Right lung (tissue), 5 donors: Measurements from ENCODE around the gene KCTD17. TPM values are rescaled to one million over a fixed set of nuclear protein-coding genes. Genes with fewer than 3 reads are reported as not detected.
"Not testable (repeated sequence)": the region's sequence is repeated elsewhere in the genome, so short reads cannot be mapped to it uniquely, and the experiment has no call there.

Source experiments
- DNase-seq, 2 donors: peaks; one replicate each; pipeline ENCODE4 v3.0.0-alpha.2; 2013
- polyA plus RNA-seq, 5 donors: library from polyadenylated mRNA; unstranded; fragments of 120-200 nt; gene quantifications; one replicate each; pipeline versions ENCODE4 v1.2.1 to v1.2.3, GENCODE V29; 2013; ENCODE audit warnings: inconsistent platforms in 1 of 5, low replicate concordance in 1 of 5; ENCODE audit not compliant: insufficient read length in 5 of 5, insufficient read depth in 1 of 5

Gene KCTD17
- polyA plus RNA-seq, 5 donors: 24.5 to 38.0 (median 27.3) TPM

DNA sequence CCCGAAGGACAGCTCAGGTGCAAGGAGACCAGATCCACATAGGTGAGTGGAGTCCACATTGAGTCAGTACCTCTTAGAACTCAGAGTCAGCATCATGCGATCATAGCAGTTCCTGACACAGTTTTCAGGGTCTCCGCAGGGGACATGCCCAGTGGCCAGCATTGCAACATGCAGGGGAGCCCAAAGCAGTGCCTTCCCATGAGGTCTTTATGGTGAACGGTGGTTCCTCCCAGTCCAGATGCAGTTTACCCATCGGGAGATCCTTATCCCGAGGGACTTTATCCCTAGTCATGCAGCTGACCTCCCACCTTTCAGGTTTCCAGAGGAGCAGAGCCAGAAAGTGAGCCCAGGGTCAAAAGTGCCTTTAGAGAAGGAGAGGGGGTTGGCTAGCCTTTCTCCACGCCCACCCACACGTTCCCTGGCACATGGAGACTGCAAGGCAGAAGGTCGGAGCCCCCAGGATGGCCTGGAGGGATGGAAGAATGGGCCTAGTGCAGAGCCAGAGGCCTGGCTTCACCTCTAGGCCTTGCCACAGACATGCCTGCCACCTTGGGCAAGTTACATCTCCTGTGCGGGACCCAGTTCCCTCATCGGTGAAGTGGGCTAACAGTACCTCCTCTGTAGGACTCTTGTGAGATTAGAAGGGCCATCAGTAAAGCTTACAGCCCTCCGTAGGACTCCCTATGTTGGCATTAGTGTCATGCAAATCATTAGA lies 6.4 kb downstream of the KCTD17 start:
- DNase-seq: no peak

DNA sequence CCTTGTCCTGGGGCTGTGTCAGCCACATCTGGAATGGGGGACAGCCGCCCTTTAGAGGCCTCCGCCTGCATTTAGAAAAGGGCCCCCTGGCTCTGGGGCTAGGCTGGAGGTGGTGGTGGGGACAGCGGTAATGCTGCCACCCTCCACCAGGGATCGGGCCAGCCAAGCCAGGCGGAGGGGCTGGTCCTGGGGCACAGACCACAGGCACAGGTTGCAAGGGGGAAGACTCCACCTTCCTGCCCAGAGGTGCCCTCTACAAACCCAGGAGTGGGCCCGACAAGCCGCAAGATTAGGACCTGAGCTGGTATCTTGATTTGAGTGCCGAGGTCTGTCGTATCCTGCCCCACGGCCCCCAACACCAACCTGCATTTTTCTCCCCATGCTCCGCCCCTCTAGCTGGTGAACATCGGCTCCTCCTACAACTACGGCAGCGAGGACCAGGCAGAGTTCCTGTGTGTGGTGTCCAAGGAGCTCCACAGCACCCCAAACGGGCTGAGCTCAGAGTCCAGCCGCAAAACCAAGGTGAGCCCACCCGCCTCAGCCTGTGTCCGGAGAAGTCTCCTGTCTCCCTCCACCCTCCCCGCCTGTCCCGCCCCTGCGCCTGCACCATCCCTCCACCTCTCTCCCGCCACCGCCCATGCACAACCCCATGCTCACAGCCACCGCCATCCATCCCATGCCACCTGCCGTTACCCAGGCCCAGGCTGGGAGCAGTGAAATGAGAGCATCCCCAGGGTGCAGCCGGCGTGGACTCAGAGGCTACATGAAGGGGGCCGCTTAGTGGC lies 7.6 kb downstream of the KCTD17 start:
- no peak for DNase-seq

DNA sequence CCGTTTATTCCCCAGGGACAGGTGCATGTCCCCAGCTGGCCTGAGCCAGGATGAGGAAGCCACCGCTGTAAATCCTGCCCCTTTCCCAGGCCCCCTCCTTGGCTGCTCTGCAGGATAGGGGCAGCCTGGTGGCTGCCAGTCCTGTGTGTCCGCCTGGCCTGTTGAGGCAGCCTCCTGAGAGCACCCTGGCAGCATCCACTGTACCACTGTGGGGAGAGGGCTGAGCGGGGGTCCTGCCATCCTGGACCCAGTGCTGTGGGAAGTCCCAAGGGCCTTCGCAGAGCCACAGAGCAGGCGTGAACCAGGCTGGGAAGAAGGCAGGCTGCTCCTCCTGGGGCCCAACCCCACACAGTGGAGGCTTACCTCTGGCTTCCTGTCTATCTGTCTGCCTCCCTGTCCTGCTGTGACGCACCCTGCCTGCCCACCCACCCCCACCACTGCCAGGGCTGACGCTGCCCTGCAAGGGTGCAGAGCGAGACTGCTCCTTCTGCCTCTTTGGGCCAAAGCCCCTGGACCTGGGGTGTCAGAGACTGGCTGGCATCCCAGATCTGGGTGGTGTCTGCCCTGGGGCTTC lies 8.4 kb downstream of the KCTD17 start:
- no peak for DNase-seq

DNA sequence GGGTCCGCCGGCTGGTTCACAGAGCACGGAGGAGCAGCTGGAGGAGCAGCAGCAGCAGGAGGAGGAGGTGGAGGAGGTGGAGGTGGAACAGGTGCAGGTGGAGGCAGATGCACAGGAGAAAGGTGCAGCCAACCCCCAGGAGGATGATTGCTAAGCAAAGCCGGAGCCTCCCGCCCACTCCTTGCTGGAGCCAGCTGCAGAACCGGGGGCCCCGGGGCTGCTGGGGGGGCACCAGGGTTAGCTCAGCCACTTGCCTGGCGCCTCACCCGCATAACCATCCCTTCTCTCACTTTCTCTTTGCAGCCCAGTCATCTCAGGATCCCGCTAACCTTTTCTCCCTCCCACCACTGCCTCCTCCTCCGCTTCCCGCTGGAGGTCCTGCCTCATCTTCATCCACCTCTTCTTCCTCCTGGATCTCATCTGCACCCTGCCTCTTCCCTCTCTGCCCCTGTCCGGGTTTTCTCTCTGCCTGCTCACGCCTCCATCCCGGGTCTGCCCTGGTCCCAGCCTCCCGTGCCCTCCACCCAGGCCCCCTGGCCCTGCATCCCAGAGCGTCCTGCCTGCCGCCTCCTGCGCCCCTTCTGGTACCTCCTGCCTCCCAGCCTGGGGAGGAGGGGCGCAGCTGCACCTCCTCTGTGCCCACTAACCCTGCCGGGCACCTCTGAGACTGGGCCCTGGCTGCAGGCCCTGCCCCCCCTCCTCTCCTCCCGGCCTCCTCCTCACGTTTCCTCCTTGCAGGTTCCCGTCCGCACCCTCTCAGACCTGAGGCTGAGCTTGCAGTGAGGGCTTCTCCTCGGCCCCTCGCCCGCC lies 9.5 kb downstream of the KCTD17 start:
- no peak for DNase-seq

DNA sequence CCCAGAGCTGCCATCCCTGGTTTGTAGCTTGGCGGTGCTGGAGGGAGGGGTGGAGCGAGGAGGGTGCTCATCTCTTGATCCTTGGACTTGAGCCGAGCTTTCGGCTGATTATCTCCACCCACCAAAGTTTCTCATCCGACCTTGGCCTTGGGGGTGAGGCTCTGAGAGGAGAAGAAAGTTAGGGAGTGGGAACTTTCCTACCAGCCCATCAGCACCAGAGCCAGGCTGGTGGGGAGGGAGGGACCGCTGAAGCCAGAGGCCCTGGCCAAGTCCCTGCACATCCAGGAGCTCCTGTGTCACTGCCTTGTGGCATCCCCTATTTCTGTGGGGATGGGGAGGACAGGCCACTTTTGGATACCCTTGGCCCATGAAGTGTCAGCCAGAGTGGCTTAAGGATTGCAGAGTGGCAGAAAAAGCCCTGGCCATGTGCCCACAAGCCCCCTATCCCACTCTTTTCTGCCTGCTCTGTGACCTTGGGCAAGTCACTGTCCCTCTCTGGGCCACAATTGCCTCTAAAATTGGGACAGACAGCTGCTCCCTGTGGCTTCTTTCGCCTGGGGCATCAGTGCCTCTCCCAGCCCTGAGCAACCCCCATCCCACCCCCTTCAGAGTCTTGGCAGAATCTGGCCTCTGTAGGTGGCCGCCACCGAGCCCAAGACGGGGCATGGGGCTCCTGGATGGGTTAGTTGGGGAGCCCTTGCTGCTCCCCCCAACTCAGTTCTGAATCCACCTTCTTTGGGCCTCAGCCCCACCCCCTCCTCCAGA lies 10.3 kb downstream of the KCTD17 start:
- no peak for DNase-seq

DNA sequence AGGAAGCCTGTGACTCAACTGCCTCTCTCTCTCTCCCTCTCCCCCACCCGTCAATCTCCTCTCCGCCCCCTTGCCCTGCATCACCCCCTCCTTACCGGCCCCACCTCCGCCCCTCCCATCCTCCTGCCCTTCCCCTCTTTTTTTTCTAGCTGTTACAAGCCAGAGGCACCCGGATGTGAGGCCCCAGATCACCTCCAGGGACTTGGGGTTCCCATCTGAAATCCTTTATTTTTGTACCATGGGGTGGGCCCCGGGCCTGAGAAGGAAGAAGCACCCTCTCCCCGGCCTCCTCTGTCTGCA lies 10.8 kb downstream of the KCTD17 start:
- DNase-seq: no peak

DNA sequence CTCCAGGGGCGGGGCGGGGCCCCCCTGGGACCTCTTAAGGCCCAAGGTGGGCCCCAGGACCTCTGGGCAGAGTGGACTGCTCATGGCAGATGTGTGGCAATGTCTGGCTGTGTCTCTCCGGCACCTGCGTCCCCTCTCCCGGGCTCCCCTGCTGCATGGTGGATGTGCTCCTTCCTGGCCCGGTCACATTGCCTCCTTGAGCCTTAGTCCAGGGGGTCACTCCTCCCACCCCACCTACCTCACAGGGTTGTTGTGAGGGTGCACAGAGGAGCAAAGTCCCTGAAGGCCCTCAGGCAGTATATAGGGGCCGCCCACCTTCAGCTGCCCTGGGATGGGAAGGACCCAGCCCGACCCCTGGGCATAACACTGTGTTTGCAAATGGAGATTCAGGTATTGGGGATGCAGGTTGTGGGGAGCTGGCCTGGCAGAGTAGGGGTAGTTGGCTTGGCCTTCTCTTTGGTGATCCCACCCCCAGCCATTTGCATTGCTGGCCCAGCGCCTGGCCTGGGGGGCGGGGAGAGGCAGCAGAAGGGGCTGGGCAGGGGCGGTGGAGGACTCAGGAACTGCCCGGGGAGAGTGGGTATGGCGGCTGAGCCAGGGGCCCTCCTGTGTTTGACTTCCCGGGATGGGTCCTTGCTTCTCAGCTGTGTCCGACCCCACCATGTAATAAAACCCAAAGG lies 11.3 kb downstream of the KCTD17 start:
- no peak for DNase-seq

DNA sequence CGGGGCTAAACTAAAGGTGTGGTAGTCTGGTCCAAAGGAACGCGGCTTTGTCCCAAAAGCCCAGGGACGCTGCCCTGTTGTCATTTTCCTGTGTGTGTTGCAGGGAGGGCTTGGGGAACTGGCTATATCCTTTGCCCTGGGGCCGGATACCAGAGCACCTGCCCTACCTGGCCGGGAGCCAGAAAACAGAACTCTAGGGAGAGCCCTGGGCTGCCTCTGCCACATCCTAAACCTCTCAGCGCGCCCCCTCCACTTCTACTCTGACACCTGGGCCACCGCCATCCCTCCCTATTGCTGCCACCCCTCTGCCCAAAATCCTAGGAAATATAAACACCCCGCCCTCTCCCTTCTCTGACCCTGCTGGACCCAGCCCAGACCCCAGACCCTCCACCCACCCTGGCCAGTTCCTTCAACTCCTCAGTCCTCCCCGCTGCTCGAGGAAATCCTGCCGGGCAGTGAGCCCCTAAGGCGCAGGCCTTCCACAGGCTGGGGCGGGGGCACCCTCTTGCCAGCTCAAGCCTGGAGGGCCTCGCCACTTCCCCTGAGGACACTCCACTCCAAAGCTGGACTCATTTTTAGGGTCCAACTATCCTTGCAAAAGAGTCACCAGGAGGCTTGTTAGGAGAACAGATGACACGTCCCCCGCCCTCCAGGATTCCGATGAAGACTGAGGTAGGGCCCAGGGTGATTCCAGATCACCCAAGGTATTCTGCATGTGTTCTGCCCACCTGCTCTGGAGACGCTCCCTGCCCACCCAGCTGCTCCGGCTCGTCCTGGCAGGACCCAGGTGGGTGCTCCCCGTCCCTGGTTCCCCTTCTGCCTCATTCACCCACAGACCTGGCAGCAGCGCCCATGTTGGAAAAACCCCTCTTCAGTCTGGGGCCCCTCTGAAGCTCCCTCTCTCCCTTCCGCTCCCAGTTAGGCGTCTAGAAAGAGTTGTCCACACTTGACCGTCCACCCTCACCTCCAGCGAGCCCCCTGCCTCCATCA lies 12.2 kb downstream of the KCTD17 start:
- DNase-seq: no peak

DNA sequence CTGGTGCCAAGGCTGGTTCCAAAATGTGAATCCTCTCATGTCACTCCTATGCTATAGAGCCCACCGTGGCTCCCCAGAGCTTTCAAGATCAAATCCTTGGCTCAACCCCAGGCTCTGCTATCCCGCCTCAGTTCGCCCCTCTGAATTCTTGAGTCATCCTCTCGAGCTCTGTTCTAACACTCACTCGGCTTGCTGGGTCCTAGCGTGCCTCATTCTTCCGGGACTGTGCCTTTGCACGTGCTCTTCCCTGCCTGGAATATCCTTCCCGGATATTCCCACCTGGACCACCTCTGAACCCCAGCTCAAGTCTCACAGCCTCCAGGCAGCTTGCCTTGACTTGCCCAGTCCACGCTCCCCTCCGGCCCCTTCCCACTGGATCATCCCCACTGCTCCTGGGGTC lies 13.0 kb downstream of the KCTD17 start:
- no peak for DNase-seq

DNA sequence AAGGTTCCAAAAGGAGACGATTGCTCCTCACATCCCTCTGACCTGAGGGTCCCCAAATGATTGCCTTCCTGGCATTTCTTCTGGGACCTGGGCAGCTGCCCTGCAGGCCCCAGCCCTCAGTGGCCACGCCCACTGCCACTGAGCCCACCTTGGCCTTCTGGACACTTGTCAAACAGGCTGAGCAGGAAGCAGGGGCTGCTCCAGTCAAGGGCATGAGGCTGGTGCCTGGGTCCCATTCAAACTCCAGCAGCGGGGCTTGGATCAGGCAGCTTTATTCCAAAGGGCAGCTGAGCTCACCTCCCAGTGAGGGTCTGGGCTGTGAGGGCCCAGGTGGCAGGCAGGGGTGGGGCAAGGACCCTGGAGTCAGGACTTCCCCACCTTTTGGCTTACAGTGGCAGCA lies 13.6 kb downstream of the KCTD17 start:
- no peak for DNase-seq

DNA sequence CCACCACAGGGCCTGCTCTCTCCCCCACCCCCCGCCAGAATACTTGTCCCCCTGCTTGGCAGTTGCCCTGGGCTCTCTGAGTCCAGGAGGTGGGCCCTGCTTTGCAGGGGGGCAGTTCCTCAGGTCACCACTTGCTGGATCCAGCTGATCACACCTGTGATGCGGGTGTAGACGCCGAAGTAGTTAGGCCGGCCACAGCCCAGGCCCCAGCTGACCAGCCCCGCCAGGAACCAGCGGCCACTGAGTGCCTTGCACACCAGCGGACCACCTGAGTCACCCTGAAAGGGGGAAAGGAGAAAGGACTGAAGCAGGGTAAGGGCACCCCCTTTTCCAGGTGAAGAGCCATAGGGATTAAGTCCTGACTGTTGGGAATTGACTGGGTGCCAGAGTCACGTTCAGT lies 14.4 kb downstream of the KCTD17 start:
- no peak for DNase-seq

DNA sequence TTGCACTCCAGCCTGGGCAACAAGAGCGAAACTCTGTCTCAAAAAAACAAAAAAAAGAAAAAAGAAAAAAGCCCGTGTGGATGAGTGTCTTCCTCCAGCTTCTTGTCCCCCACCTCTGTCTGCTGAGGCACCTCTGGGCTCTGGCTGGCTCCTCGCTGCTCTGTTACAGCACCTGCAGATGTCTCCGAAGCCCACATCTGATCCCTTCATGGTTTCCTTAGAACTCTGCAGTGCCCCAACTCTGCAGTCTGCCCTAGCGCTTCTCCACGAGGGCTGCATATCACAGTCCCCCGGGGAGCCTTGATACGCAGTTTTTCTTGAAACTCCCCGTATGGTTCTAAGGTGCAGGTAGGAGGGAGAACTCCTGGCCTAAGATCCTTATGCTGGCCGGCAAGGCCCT lies 15.9 kb downstream of the KCTD17 start:
- DNase-seq: no peak

DNA sequence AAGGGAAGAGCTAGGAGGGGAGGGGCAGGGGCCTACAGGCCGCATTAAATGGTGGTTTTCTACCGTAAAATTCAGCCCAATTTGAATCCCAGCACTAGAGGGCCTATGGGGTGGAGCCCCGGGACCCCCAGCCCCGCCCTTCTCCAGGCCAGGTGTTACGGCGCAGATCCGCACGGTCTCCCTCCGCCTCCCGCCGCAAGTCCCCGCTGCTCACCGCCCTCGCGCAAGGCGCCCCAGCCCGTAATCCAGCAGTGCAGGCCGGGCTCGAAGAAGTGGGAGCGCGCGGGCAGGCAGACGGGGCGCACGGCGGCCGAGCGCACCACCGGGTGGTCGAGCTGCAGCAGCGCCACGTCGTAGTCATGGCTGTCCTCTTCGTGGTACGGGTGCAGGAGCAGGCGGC lies 17.3 kb downstream of the KCTD17 start:
- no peak for DNase-seq

DNA sequence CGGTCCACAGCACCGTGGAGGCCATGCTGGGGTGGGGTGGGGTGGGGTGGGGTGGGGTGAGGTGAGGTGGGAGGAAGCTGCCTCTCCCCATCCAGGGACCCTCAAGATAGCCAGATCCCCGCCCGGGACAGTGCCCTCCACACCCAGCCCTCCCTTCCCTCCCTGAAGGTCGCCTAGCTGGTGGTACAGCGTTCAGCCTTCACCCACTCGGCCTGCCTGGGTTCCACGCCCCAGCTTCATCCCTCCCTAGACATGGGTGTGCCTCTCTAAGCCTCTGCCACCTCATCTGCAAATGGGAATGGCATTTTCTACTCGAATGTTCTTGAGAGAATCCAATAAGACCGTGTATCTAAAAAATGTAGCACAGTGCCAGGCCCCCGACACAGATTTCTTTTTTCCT lies 17.8 kb downstream of the KCTD17 start:
- DNase-seq: no peak

DNA sequence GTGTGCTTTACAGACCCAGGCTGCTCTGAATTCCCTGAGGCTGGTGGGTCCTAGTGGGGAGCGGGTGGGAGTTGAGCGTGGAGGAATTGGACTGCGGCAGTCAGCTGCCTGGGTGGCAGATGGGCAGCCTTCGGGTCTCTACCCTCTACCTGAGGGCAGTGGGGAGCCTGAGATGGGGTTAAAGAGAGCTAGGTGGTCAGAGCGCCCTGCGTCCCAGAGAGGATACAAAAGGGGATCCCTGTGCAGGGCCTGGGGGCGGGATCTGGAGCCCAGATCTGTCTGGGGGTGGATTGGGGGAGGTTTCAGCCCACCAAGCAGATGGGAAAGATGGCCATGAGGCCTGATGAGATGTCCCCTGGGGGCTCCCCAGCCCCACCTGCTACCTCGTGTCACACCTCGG lies 18.2 kb downstream of the KCTD17 start:
- DNase-seq: no peak

DNA sequence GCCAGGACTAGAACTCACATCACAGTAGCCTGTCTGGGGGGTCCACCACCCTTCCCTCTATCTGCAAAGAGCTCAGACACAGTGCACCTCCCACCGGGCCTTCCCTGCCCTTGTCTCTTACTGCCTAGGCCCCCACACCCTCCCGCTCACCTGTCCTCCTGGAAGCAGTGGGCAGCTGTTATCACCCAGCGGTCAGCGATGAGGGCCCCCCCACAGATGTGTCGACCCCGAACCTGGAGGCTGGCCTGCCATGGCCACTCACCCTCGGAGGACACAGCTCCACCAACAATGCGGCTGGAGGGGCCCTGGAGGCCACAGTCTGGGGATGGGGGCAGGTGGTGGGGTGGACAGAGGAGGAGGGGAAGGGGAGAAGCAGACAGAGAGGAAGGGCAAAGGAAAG lies 18.8 kb downstream of the KCTD17 start:
- DNase-seq: no peak

DNA sequence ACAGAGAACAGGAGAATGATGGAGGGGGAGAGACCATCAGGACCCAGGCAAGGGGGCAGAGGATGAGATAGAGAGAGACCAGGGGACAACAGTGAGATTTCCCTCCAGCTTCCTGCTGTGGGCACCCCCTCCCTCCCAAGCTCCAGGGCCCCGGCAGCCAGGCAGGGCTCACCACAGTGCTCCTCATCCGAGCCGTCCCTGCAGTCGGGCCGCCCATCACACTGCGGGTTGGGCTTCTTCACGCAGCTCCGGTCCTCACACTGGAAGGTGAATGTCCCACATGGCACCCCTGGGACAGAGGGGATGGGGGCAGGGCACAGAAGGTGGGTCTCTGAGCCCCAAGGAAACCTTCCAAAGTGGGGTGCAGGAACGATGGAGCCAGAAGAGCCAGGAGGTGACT lies 19.2 kb downstream of the KCTD17 start:
- no peak for DNase-seq

DNA sequence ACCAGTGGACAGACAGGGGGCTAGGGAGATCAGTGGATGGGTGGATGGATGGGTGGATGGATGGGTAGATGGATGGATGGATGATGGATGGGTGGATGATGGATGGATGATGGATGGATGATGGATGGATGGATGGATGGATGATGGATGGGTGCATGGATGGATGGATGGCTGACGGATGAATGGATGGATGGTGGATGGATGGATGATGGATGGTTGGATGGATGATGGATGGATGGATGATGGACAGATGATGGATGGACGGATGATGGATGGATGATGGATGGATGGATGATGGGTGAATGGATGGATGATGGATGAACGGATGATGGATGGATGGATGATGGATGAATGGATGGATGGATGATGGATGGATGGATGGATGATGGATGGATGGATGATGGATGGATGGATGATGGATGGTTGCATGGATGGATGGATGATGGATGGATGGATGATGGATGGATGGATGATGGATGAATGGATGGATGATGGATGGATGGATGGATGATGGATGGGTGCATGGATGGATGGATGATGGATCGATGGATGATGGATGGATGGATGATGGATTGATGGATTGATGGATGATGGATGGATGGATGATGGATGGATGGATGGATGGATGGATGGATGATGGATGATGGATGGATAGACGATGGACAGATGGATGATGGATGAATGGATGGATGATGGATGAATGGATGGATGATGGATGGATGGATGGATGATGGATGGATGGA lies 20.5 kb downstream of the KCTD17 start:
- DNase-seq: not testable (repeated sequence)

DNA sequence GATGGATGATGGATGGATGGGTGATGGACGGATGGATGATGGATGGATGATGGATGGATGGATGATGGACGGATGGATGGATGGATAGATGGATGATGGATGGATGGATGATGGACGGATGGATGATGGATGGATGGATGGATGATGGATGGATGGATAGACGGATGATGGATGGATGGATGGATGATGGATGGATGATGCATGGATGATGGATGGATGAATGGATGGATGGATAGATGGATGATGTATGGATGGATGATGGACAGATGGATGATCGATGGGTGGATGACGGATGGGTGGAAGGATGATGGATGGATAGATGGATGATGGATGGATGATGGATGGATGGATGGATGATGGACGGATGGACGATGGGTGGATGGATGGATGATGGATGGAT lies 21.1 kb downstream of the KCTD17 start:
- DNase-seq: no peak
